ENCODE results near the gene FAM151B.

The FAM151B gene

GRCh38 chr5:80504833-80505232 is 16.9 kb downstream of the FAM151B start:
- H3K4me1 ChIP-seq (ENCODE audit: low read length), result no peaks in the 10 kb centered on the region
- H3K36me3 ChIP-seq (replicated peaks; ENCODE audit: low read depth, low read length), result no peaks in the 10 kb centered on the region
- no peaks in the 10 kb centered on the region for H4K20me1 ChIP-seq (ENCODE audit: insufficient read depth, low read length)
- H2AFZ ChIP-seq (ENCODE audit: low read depth, low read length), result no peak overlapping the region
- no peak overlapping the region for H3K27ac ChIP-seq (ENCODE audit: low read length)
- H3K79me2 ChIP-seq (ENCODE audit: low read length), result no peaks in the 10 kb centered on the region
- H3K4me2 ChIP-seq (ENCODE audit: low read length), result no peak overlapping the region
- H3K9me3 ChIP-seq (ENCODE audit: insufficient read depth, low read length), result no peaks in the 10 kb centered on the region
- H3K9ac ChIP-seq (ENCODE audit: low read length), result no peak overlapping the region
- TF ChIP-seq EZH2phosphoT487 (IDR thresholded peaks at IDR 0.05; ENCODE audit: low read depth), result no peak
- TF ChIP-seq, protein P1, sequence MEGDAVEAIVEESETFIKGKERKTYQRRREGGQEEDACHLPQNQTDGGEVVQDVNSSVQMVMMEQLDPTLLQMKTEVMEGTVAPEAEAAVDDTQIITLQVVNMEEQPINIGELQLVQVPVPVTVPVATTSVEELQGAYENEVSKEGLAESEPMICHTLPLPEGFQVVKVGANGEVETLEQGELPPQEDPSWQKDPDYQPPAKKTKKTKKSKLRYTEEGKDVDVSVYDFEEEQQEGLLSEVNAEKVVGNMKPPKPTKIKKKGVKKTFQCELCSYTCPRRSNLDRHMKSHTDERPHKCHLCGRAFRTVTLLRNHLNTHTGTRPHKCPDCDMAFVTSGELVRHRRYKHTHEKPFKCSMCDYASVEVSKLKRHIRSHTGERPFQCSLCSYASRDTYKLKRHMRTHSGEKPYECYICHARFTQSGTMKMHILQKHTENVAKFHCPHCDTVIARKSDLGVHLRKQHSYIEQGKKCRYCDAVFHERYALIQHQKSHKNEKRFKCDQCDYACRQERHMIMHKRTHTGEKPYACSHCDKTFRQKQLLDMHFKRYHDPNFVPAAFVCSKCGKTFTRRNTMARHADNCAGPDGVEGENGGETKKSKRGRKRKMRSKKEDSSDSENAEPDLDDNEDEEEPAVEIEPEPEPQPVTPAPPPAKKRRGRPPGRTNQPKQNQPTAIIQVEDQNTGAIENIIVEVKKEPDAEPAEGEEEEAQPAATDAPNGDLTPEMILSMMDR (IDR thresholded peaks at IDR 0.05; ENCODE audit: low read depth, low read length), result no peak
- H3K27me3 ChIP-seq (ENCODE audit: low read depth, low read length), result no peaks in the 10 kb centered on the region
- H3K4me3 ChIP-seq (ENCODE audit: low read length), result no peak overlapping the region

- Histone ChIP-seq H4K20me1 (ENCODE audit: insufficient read depth, low read length) (no peaks in the 10 kb centered on the region), H3K9ac (ENCODE audit: low read length) (no peak overlapping the region), H3K36me3 (replicated peaks; ENCODE audit: low read depth, low read length) (no peaks in the 10 kb centered on the region), H3K9me3 (ENCODE audit: insufficient read depth, low read length) (no peaks in the 10 kb centered on the region), H3K79me2 (ENCODE audit: low read length) (no peaks in the 10 kb centered on the region), H2AFZ (ENCODE audit: low read depth, low read length) (no peak overlapping the region), H3K4me3 (ENCODE audit: low read length) (no peak overlapping the region), H3K27me3 (ENCODE audit: low read depth, low read length) (no peaks in the 10 kb centered on the region), H3K4me2 (ENCODE audit: low read length) (no peak overlapping the region), H3K4me1 (ENCODE audit: low read length) (no peaks in the 10 kb centered on the region), H3K27ac (ENCODE audit: low read length) (no peak overlapping the region)
- no peak for TF ChIP-seq EZH2phosphoT487 (IDR thresholded peaks at IDR 0.05; ENCODE audit: low read depth)
- TF ChIP-seq, protein P1 (IDR thresholded peaks at IDR 0.05; ENCODE audit: low read depth, low read length), result no peak
Observed at GRCh38 chr5:80507663-80508062, 19.8 kb downstream of the FAM151B start.

DNA sequence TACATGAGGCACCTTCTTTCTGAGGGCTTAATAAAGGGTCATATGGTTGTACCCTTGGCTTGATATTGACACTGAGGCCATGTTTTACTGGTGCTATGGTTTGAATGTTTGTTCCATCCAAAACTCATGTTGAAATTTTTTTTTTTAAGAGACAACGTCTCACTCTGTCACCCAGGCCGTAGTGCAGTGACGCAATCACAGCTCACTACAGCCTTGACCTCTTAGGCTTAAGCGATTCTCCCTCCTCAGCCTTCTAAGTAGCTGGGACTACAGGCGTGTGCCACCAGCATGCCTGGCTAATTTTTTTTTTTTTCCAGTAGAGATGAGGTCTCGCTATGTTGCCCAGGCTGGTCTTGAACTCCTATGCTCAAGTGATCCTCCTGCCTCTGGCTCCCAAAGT is 20.9 kb downstream of the FAM151B start:
- Histone ChIP-seq H2AFZ (ENCODE audit: low read depth, low read length) (no peak overlapping the region), H3K27ac (ENCODE audit: low read length) (no peak overlapping the region), H3K4me2 (ENCODE audit: low read length) (no peak overlapping the region), H3K4me1 (ENCODE audit: low read length) (no peaks in the 10 kb centered on the region), H3K9ac (ENCODE audit: low read length) (no peak overlapping the region), H3K79me2 (ENCODE audit: low read length) (no peaks in the 10 kb centered on the region), H3K36me3 (replicated peaks; ENCODE audit: low read depth, low read length) (no peaks in the 10 kb centered on the region), H3K4me3 (ENCODE audit: low read length) (no peak overlapping the region), H3K27me3 (ENCODE audit: low read depth, low read length) (no peaks in the 10 kb centered on the region), H4K20me1 (ENCODE audit: insufficient read depth, low read length) (no peaks in the 10 kb centered on the region), H3K9me3 (ENCODE audit: insufficient read depth, low read length) (no peaks in the 10 kb centered on the region)
- TF ChIP-seq, protein P1 (IDR thresholded peaks at IDR 0.05; ENCODE audit: low read depth, low read length), result no peak
- TF ChIP-seq EZH2phosphoT487 (IDR thresholded peaks at IDR 0.05; ENCODE audit: low read depth), result no peak

DNA sequence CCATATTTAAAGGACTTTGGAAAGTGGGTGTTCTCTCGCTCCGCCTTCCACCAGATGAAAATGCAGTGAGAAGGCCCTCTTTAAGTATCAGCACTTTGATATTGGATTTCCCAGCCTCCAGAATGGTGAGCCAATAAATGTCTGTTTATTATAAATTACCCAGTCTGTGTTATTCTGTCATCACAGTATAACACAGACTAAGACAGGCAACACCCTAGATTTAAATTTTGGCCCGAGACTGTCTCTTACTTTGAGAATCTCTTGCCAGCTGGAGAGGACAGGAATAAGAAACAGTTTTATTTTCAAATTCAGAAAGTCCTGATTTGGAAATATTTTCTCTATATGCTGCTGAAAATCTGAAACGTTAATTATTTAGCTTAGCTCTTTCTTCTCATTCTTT is 21.5 kb downstream of the FAM151B start:
- Histone ChIP-seq H3K36me3 (replicated peaks; ENCODE audit: low read depth, low read length) (no peaks in the 10 kb centered on the region), H3K79me2 (ENCODE audit: low read length) (no peaks in the 10 kb centered on the region), H3K4me3 (ENCODE audit: low read length) (no peak overlapping the region), H3K9ac (ENCODE audit: low read length) (no peak overlapping the region), H3K27me3 (ENCODE audit: low read depth, low read length) (no peaks in the 10 kb centered on the region), H3K9me3 (ENCODE audit: insufficient read depth, low read length) (no peaks in the 10 kb centered on the region), H3K4me1 (ENCODE audit: low read length) (no peaks in the 10 kb centered on the region), H3K27ac (ENCODE audit: low read length) (no peak overlapping the region), H3K4me2 (ENCODE audit: low read length) (no peak overlapping the region), H4K20me1 (ENCODE audit: insufficient read depth, low read length) (no peaks in the 10 kb centered on the region), H2AFZ (ENCODE audit: low read depth, low read length) (no peak overlapping the region)
- TF ChIP-seq, protein P1 (IDR thresholded peaks at IDR 0.05; ENCODE audit: low read depth, low read length), result no peak
- TF ChIP-seq EZH2phosphoT487 (IDR thresholded peaks at IDR 0.05; ENCODE audit: low read depth), result no peak

Measured in OCI-LY3 (cell line).